ENCODE measurements around the gene CHD2. TPM values are rescaled to one million over a fixed set of nuclear protein-coding genes. Genes with fewer than 3 reads are reported as not detected.

The CHD2 gene
- total RNA-seq, 2 donors from 2014 or later, result 76.3 to 137 TPM

- intact Hi-C loops (cut with DNase I), result no loop called here
- Histone ChIP-seq H3K27me3 (replicated peaks; ENCODE audit: insufficient read depth) (no peaks in the 10 kb centered on the region), H3K36me3 (peaks cover 9 to 33% of the 10 kb centered on the region in 2 donors), H3K27ac (no peak overlapping the region), H3K4me1 (replicated peaks) (no peaks in the 10 kb centered on the region), H3K4me3 (no peak overlapping the region), H3K9me3 (no peaks in the 10 kb centered on the region)
- TF ChIP-seq CTCF (IDR thresholded peaks at IDR 0.05) (no peak), POLR2A (IDR thresholded peaks at IDR 0.05) (no peak), POLR2AphosphoS5 (IDR thresholded peaks at IDR 0.05) (no peak)
- no peak for DNase-seq (ENCODE audit: low spot score)
- 93% methylated on average over 7 of the region's 7 CpGs for WGBS
These were observed 52.3 kb downstream of the CHD2 start for GRCh38 chr15:92952458-92952850.

- Histone ChIP-seq H3K36me3 (peaks cover 0 to 22% of the 10 kb centered on the region in 2 donors), H3K27me3 (replicated peaks; ENCODE audit: insufficient read depth) (no peaks in the 10 kb centered on the region), H3K9me3 (no peaks in the 10 kb centered on the region), H3K27ac (no peak overlapping the region), H3K4me1 (replicated peaks) (no peaks in the 10 kb centered on the region), H3K4me3 (no peak overlapping the region)
- whole genome bisulfite sequencing, result 96% methylated on average over 2 of the region's 2 CpGs
- TF ChIP-seq CTCF (IDR thresholded peaks at IDR 0.05), result no peak
- TF ChIP-seq POLR2A (IDR thresholded peaks at IDR 0.05), result no peak
- TF ChIP-seq POLR2AphosphoS5 (IDR thresholded peaks at IDR 0.05), result no peak
- intact Hi-C loops (cut with DNase I), result no loop called here
- DNase-seq (ENCODE audit: low spot score), result no peak
These were observed 53.4 kb downstream of the CHD2 start for GRCh38 chr15:92953566-92953965.

- no peak for TF ChIP-seq POLR2AphosphoS5 (IDR thresholded peaks at IDR 0.05)
- WGBS, result 96% methylated on average over 6 of the region's 6 CpGs
- Histone ChIP-seq H3K27ac (no peak overlapping the region), H3K27me3 (replicated peaks; ENCODE audit: insufficient read depth) (no peaks in the 10 kb centered on the region), H3K9me3 (no peaks in the 10 kb centered on the region), H3K36me3 (peaks cover 0 to 18% of the 10 kb centered on the region in 2 donors), H3K4me3 (no peak overlapping the region), H3K4me1 (replicated peaks) (no peaks in the 10 kb centered on the region)
- intact Hi-C loops (cut with DNase I), result no loop called here
- DNase-seq (ENCODE audit: low spot score), result no peak
These were observed 53.9 kb downstream of the CHD2 start for GRCh38 chr15:92954002-92954401.

DNA sequence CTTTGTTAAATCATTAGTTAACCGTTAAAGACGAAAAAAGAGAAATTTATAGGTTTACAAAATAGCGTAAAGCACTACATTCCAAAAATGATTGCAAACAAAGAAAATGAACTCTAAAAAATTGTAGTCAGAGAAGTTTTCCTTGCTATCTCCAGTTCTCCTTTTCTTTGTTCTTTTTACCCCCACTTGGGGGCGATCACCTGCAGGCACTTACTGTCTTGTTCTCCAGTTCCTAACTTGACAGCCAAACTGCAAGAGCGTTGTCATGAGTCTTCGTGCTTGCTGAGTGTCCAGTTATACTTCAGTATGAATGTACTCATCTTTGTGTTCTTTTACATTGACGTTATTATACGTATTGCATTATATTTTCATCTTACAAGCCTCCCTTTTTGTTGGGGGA, 54.5 kb downstream of the CHD2 start:
- 88% methylated on average over 8 of the region's 8 CpGs for WGBS
- intact Hi-C loops (cut with DNase I), result no loop called here
- peaks cover 0 to 12% of the 10 kb centered on the region in 2 donors for H3K36me3 ChIP-seq
- no peak overlapping the region for H3K27ac ChIP-seq
- H3K27me3 ChIP-seq (replicated peaks; ENCODE audit: insufficient read depth), result no peaks in the 10 kb centered on the region
- no peak for DNase-seq (ENCODE audit: low spot score)
- H3K9me3 ChIP-seq, result no peaks in the 10 kb centered on the region
- no peak overlapping the region for H3K4me3 ChIP-seq
- H3K4me1 ChIP-seq (replicated peaks), result no peaks in the 10 kb centered on the region
- no peak for TF ChIP-seq POLR2AphosphoS5 (IDR thresholded peaks at IDR 0.05)
- TF ChIP-seq POLR2A (IDR thresholded peaks at IDR 0.05), result no peak
- TF ChIP-seq CTCF (IDR thresholded peaks at IDR 0.05), result no peak

DNA sequence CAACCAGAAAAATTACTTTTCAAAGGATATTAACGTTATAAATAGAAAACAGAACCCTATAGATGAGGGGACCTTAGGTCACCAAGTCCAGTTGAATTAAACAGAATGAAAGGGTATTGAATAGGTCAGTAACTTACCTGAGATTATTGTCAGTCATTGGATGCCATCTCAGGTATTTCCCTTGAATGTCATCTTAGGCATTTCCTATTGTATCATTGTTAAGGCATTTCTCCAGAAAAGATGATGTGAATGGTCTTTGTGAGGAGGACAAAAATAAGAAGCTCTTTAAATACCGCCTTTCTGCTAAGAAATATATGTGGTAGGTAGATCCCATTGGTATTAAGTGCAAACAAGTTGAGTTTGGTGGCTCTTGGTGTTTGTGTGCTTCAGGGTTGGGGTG, 55.6 kb downstream of the CHD2 start:
- WGBS, result 97% methylated on average over 2 of the region's 2 CpGs
- H3K27me3 ChIP-seq (replicated peaks; ENCODE audit: insufficient read depth), result no peaks in the 10 kb centered on the region
- H3K9me3 ChIP-seq, result no peaks in the 10 kb centered on the region
- no peak overlapping the region for H3K4me3 ChIP-seq
- TF ChIP-seq CTCF (IDR thresholded peaks at IDR 0.05) (no peak), POLR2AphosphoS5 (IDR thresholded peaks at IDR 0.05) (no peak), POLR2A (IDR thresholded peaks at IDR 0.05) (no peak)
- no peak overlapping the region for H3K27ac ChIP-seq
- H3K4me1 ChIP-seq (replicated peaks), result no peaks in the 10 kb centered on the region
- no peak for DNase-seq (ENCODE audit: low spot score)
- peaks cover 0 to 3% of the 10 kb centered on the region in 2 donors for H3K36me3 ChIP-seq
- intact Hi-C loops (cut with DNase I), result no loop called here
